Pancreas (tissue), 10 donors: ENCODE measurements around the gene INTS14. TPM values are rescaled to one million over a fixed set of nuclear protein-coding genes. Genes with fewer than 3 reads are reported as not detected.

Source experiments
- ATAC-seq, 4 donors: fragments of 200-7000 bp; cut with Tn5 transposase; one replicate each; pipeline versions ENCODE4 v1.8.0 to v1.9.1; 2020; ENCODE audit warnings: mild to moderate bottlenecking in 4 of 4, moderate library complexity in 4 of 4
- DNase-seq, 6 donors: peaks; one replicate each; pipeline ENCODE4 v3.0.0-alpha.2; 2020
- FAIRE-seq: peaks from 2 replicates; lab custom pipeline; 2012; peaks lifted over from hg19 to GRCh38; lab: Jason Lieb, UNC
- H3K27ac ChIP-seq, 4 donors: fragments of 200-600 bp; sonication (generic); 1 replicate in 3 of 4; 2 replicates in 1 of 4; pipeline versions ENCODE4 v1.5.0 to v1.8.0; 2020
- H3K27me3 ChIP-seq, 4 donors: fragments of 200-600 bp; one replicate each; pipeline ENCODE4 v1.8.0; 2021
- H3K36me3 ChIP-seq, 3 donors: fragments of 200-600 bp; sonication (generic) in 1 of 3; one replicate each; pipeline versions ENCODE4 v1.5.0 to v1.8.0; 2020 to 2021
- H3K4me1 ChIP-seq, 3 donors: fragments of 200-600 bp; one replicate each; pipeline ENCODE4 v1.8.0; 2021
- H3K4me3 ChIP-seq, 4 donors: fragments of 200-600 bp; sonication (generic) in 2 of 4; one replicate each; pipeline versions ENCODE4 v1.5.0 to v1.8.0; 2020 to 2021
- H3K9me3 ChIP-seq, 4 donors: fragments of 200-600 bp; one replicate each; pipeline ENCODE4 v1.8.0; 2021
- WGBS, 2 donors: extraction: QIAGEN DNeasy Blood & Tissue Kit; methylation state at CpG; one replicate each; pipeline ENCODE4 v1.1.7; 2013; 5-methylcytosine and 5-hydroxymethylcytosine counted together
- intact Hi-C, 3 donors: fragments of 100-400 bp; cut with DNase I; formaldehyde crosslinking; loops; one replicate each; pipeline versions ENCODE4 v1.11.1 to v1.14.2; 2022
- polyA plus RNA-seq, 2 donors: library from polyadenylated mRNA; stranded (reverse); fragments of 200-250 nt; gene quantifications; one replicate each; pipeline ENCODE4 v1.2.3, GENCODE V29; 2013
- total RNA-seq, 6 donors: library from RNA; stranded (reverse); fragmentation: NEBNext Ultra II Directional in 4 of 6; extraction: Animal tissue kit (Norgen Biotek cat#: 25700) in 4 of 6; gene quantifications; one replicate each; pipeline versions ENCODE4 v1.2.1 to v1.2.4, GENCODE V29; 2021 to 2023
- TF ChIP-seq, protein P1 (sequence below), 4 donors: fragments of 200-600 bp; sonication (generic) in 3 of 4; IDR thresholded peaks; one replicate each; pipeline versions ENCODE4 v1.5.0 to v1.8.0; 2021; ENCODE audit warnings: antibody characterized with exemption in 4 of 4
- donor health status: healthy with polysubstance abuse.
- donor health status: DM: no; HTN: no; CAD: no; lungs with moderate emphysema.
- donor health status: DM: no; HTN: no; CAD: no.
- donor health status: control.
- donor health status: control.
- donor health status: Bipolar disorder and iron deficiency.
- donor health status: DM: yes; HTN: yes; CAD: no.
- donor health status: DM: no; HTN: no; CAD: no.
- donor health status: DM: no; HTN: no; CAD: no.
- donor health status: DM: yes; HTN: yes; CAD: no.

Gene INTS14
- total RNA-seq (10 to 100 TPM; 11.8 to 19.8 (median 13.5) TPM), polyA plus RNA-seq (10 to 100 TPM; 11.0 to 25.0 TPM)

- 1% methylated on average over 57 to 64 of the region's 64 CpGs for WGBS, 2 donors
- H3K27me3 ChIP-seq = no peaks in the 10 kb centered on the region
These were observed at the start of gene INTS14 for GRCh38 chr15:65610871-65611718. Gene INTS14 (minus strand): TSS chr15:65611131. CDS start chr15:65607380, 3,751 bp downstream.

GRCh38 chr15:65659502-65660052 is 48.6 kb upstream of the INTS14 start:
- WGBS, 2 donors = 84 to 88% methylated on average over 4 of the region's 4 CpGs
- intact Hi-C loops = no loop called here

More at GRCh38 chr15:65610871-65611718, at the start of gene INTS14:
- peak; percentile 96 to 99 (median 98) for DNase-seq
- FAIRE-seq = peak; percentile 87
- Histone ChIP-seq H3K9me3 (no peaks in the 10 kb centered on the region), H3K4me3 (peak within 1 kb of the TSS; percentile 72 to 91 (median 75)), H3K36me3 (no peaks in the 10 kb centered on the region), H3K27ac (peak within 1 kb of the TSS; percentile 75 to 92 (median 88)), H3K4me1 (peaks cover 6 to 19% (median 12%) of the 10 kb centered on the region in 3 donors)
- TF ChIP-seq, protein P1, sequence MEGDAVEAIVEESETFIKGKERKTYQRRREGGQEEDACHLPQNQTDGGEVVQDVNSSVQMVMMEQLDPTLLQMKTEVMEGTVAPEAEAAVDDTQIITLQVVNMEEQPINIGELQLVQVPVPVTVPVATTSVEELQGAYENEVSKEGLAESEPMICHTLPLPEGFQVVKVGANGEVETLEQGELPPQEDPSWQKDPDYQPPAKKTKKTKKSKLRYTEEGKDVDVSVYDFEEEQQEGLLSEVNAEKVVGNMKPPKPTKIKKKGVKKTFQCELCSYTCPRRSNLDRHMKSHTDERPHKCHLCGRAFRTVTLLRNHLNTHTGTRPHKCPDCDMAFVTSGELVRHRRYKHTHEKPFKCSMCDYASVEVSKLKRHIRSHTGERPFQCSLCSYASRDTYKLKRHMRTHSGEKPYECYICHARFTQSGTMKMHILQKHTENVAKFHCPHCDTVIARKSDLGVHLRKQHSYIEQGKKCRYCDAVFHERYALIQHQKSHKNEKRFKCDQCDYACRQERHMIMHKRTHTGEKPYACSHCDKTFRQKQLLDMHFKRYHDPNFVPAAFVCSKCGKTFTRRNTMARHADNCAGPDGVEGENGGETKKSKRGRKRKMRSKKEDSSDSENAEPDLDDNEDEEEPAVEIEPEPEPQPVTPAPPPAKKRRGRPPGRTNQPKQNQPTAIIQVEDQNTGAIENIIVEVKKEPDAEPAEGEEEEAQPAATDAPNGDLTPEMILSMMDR (IDR thresholded peaks at IDR 0.05) = peak; percentile 47 to 69 (median 54)
- ATAC-seq = peak; percentile 97 to 99 (median 98)
- intact Hi-C loops = no loop called here

GRCh38 chr15:65655457-65655856 is 44.5 kb upstream of the INTS14 start:
- peaks cover 0 to 7% (median 3%) of the 10 kb centered on the region in 3 donors for H3K36me3 ChIP-seq

More at GRCh38 chr15:65659502-65660052, 48.6 kb upstream of the INTS14 start:
- ATAC-seq (no peak), FAIRE-seq (no peak), DNase-seq (no peak)
- Histone ChIP-seq H3K27me3 (no peaks in the 10 kb centered on the region), H3K4me3 (no peak overlapping the region), H3K9me3 (no peaks in the 10 kb centered on the region), H3K27ac (no peak overlapping the region), H3K36me3 (peaks cover 0 to 23% (median 4%) of the 10 kb centered on the region in 3 donors), H3K4me1 (no peaks in the 10 kb centered on the region)
- TF ChIP-seq, protein P1 (IDR thresholded peaks at IDR 0.05) = no peak

GRCh38 chr15:65655026-65655425 is 44.1 kb upstream of the INTS14 start:
- 87 to 97% methylated on average over 1 of the region's 1 CpG for WGBS, 2 donors
- peak in 1 of 4 donors; percentile 20 for ATAC-seq

More at GRCh38 chr15:65655457-65655856, 44.5 kb upstream of the INTS14 start:
- 74 to 76% methylated on average over 4 of the region's 4 CpGs for WGBS, 2 donors
- Histone ChIP-seq H3K4me1 (no peaks in the 10 kb centered on the region), H3K27me3 (no peaks in the 10 kb centered on the region), H3K27ac (no peak overlapping the region), H3K4me3 (no peak overlapping the region), H3K9me3 (no peaks in the 10 kb centered on the region)
- DNase-seq (no peak), FAIRE-seq (no peak), ATAC-seq (no peak)
- TF ChIP-seq, protein P1 (IDR thresholded peaks at IDR 0.05) = no peak
- intact Hi-C loops = no loop called here

More at GRCh38 chr15:65655026-65655425, 44.1 kb upstream of the INTS14 start:
- Histone ChIP-seq H3K4me3 (no peak overlapping the region), H3K27ac (no peak overlapping the region), H3K27me3 (no peaks in the 10 kb centered on the region), H3K9me3 (no peaks in the 10 kb centered on the region), H3K36me3 (peaks cover 0 to 3% (median 3%) of the 10 kb centered on the region in 3 donors), H3K4me1 (no peaks in the 10 kb centered on the region)
- TF ChIP-seq, protein P1 (IDR thresholded peaks at IDR 0.05) = no peak
- intact Hi-C loops = no loop called here
- FAIRE-seq (no peak), DNase-seq (no peak)
